ENCODE measurements around the gene MACC1.

Gene MACC1

GRCh38 chr7:20095862-20096261 is 121.3 kb downstream of the MACC1 start:
- no peaks in the 10 kb centered on the region for H3K4me1 ChIP-seq (ENCODE audit: insufficient read depth, poor library complexity, severe bottlenecking)
- no peak for TF ChIP-seq CTCF (IDR thresholded peaks at IDR 0.05; ENCODE audit: poor library complexity, severe bottlenecking)
- H3K27me3 ChIP-seq (ENCODE audit: insufficient read depth, poor library complexity, severe bottlenecking): no peaks in the 10 kb centered on the region
- no peak overlapping the region for H3K27ac ChIP-seq (ENCODE audit: poor library complexity, severe bottlenecking)
- no peaks in the 10 kb centered on the region for H3K9me3 ChIP-seq (ENCODE audit: severe bottlenecking)
- ATAC-seq (ENCODE audit: low read depth) (no peak), DNase-seq (ENCODE audit: low spot score) (no peak)
- H3K36me3 ChIP-seq (ENCODE audit: low read depth): no peaks in the 10 kb centered on the region
- H3K4me3 ChIP-seq (ENCODE audit: severe bottlenecking): no peak overlapping the region

GRCh38 chr7:20095436-20095835 is 121.7 kb downstream of the MACC1 start:
- DNase-seq (ENCODE audit: low spot score): no peak
- no peak for ATAC-seq (ENCODE audit: low read depth)
- Histone ChIP-seq H3K27ac (ENCODE audit: poor library complexity, severe bottlenecking) (no peak overlapping the region), H3K36me3 (ENCODE audit: low read depth) (no peaks in the 10 kb centered on the region), H3K4me1 (ENCODE audit: insufficient read depth, poor library complexity, severe bottlenecking) (no peaks in the 10 kb centered on the region), H3K9me3 (ENCODE audit: severe bottlenecking) (no peaks in the 10 kb centered on the region), H3K4me3 (ENCODE audit: severe bottlenecking) (no peak overlapping the region), H3K27me3 (ENCODE audit: insufficient read depth, poor library complexity, severe bottlenecking) (no peaks in the 10 kb centered on the region)
- no peak for TF ChIP-seq CTCF (IDR thresholded peaks at IDR 0.05; ENCODE audit: poor library complexity, severe bottlenecking)

GRCh38 chr7:20089431-20089830 is 127.8 kb downstream of the MACC1 start:
- TF ChIP-seq CTCF (IDR thresholded peaks at IDR 0.05; ENCODE audit: poor library complexity, severe bottlenecking): no peak
- Histone ChIP-seq H3K36me3 (ENCODE audit: low read depth) (no peaks in the 10 kb centered on the region), H3K4me3 (ENCODE audit: severe bottlenecking) (no peak overlapping the region), H3K27me3 (ENCODE audit: insufficient read depth, poor library complexity, severe bottlenecking) (no peaks in the 10 kb centered on the region), H3K9me3 (ENCODE audit: severe bottlenecking) (no peaks in the 10 kb centered on the region), H3K27ac (ENCODE audit: poor library complexity, severe bottlenecking) (no peak overlapping the region), H3K4me1 (ENCODE audit: insufficient read depth, poor library complexity, severe bottlenecking) (no peaks in the 10 kb centered on the region)
- ATAC-seq (ENCODE audit: low read depth) (no peak), DNase-seq (ENCODE audit: low spot score) (no peak)

- DNase-seq (ENCODE audit: low spot score): no peak
- Histone ChIP-seq H3K27ac (ENCODE audit: poor library complexity, severe bottlenecking) (no peak overlapping the region), H3K36me3 (ENCODE audit: low read depth) (no peaks in the 10 kb centered on the region), H3K4me1 (ENCODE audit: insufficient read depth, poor library complexity, severe bottlenecking) (peaks cover 4% of the 10 kb centered on the region), H3K27me3 (ENCODE audit: insufficient read depth, poor library complexity, severe bottlenecking) (no peaks in the 10 kb centered on the region), H3K9me3 (ENCODE audit: severe bottlenecking) (no peaks in the 10 kb centered on the region), H3K4me3 (ENCODE audit: severe bottlenecking) (no peak overlapping the region)
- TF ChIP-seq CTCF (IDR thresholded peaks at IDR 0.05; ENCODE audit: poor library complexity, severe bottlenecking): no peak
- no peak for ATAC-seq (ENCODE audit: low read depth)
Measured at GRCh38 chr7:20085086-20085485, 132.1 kb downstream of the MACC1 start.

All from RWPE2 (cell line).